NB4 (cell line): Measurements from ENCODE around the gene RGL3.

Source experiments
- MYC ChIP-seq: IDR thresholded peaks from 2 replicates; pipeline ENCODE4 v1.6.1; 2011; ENCODE audit warnings: low read depth, low read length
- POLR2A ChIP-seq: IDR thresholded peaks from 2 replicates; pipeline ENCODE4 v1.6.1; 2011; ENCODE audit warnings: mild to moderate bottlenecking; ENCODE audit not compliant: insufficient read length; ENCODE audit errors: extremely low read depth
- TF ChIP-seq, protein P1 (sequence below): IDR thresholded peaks from one replicate; pipeline ENCODE4 v1.5.1; 2012; ENCODE audit warnings: low read depth, low read length

DNA sequence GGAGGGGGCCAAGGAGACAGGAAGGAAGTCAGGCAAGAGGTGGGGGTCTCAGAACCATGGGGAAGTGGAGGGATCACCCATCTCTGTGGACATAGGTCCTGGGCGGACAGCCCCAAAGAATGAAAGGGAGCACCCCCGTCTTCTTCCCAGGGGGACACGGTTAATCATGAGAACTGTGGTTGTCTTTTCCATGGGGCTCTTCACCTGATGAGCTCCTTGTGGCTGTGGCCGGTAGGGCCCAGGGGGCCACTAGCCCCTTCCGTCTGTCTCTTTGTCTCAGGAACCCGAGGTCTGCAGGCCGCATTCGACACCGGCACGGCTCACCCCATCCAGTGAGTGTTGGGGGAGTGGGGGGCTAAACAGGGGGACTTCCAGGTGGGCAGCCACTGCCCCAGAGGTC is 55.2 kb downstream of the RGL3 start:
- no peak for TF ChIP-seq POLR2A
- TF ChIP-seq, protein P1, sequence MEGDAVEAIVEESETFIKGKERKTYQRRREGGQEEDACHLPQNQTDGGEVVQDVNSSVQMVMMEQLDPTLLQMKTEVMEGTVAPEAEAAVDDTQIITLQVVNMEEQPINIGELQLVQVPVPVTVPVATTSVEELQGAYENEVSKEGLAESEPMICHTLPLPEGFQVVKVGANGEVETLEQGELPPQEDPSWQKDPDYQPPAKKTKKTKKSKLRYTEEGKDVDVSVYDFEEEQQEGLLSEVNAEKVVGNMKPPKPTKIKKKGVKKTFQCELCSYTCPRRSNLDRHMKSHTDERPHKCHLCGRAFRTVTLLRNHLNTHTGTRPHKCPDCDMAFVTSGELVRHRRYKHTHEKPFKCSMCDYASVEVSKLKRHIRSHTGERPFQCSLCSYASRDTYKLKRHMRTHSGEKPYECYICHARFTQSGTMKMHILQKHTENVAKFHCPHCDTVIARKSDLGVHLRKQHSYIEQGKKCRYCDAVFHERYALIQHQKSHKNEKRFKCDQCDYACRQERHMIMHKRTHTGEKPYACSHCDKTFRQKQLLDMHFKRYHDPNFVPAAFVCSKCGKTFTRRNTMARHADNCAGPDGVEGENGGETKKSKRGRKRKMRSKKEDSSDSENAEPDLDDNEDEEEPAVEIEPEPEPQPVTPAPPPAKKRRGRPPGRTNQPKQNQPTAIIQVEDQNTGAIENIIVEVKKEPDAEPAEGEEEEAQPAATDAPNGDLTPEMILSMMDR = no peak
- no peak for TF ChIP-seq MYC
